Measurements from ENCODE around the gene RIN3. TPM values are rescaled to one million over a fixed set of nuclear protein-coding genes. Genes with fewer than 3 reads are reported as not detected.

The RIN3 gene
- total and polyA plus RNA-seq, 10 of the 15 experiments (the other 5 are each of a cell fraction or from before 2014, with no cell fraction given), result 0.91 to 23.3 (median 6.3) TPM

GRCh38 chr14:92695562-92695961 is 182.0 kb downstream of the RIN3 start:
- no peak overlapping the region for H3K4me3 ChIP-seq
- H3K36me3 ChIP-seq (ENCODE audit: control insufficient read depth in 2 of 2, insufficient read depth in 2 of 2, low read length in 1 of 2), result no peaks in the 10 kb centered on the region
- POLR2A ChIA-PET, result interaction anchor here (0.6 to 0.7 kb wide), 2 partner anchors 20 to 126 kb away, joined by 4 read pairs; no protein-coding TSS in a partner anchor
- no peak for TF ChIP-seq BMI1 (IDR thresholded peaks at IDR 0.05; ENCODE audit: borderline replicate concordance)
- TF ChIP-seq REST (IDR thresholded peaks at IDR 0.05; ENCODE audit: low read depth, low read length), result no peak
- no peak for TF ChIP-seq KAT2A (conservative IDR thresholded peaks at IDR 0.05; ENCODE audit: control insufficient read depth, low read depth, low read length)
- TF ChIP-seq CBX5 (IDR thresholded peaks at IDR 0.05; ENCODE audit: low read depth), result no peak
- TF ChIP-seq MYC (IDR thresholded peaks at IDR 0.05; ENCODE audit: insufficient read depth, insufficient read length, insufficient replicate concordance, low read length, severe bottlenecking), result no peak
- BruUV-seq (replicated peaks), result no TSS peak
- no peaks in the 10 kb centered on the region for H3K79me2 ChIP-seq (ENCODE audit: control insufficient read depth, insufficient read depth, low read length)
- CTCF ChIA-PET, result interaction anchor here (0.7 to 1.7 kb wide), 4 partner anchors 14 to 237 kb away, joined by 3 to 7 read pairs (median 4); no protein-coding TSS in a partner anchor
- no peak for ATAC-seq
- peaks cover 11% of the 10 kb centered on the region for H3K4me1 ChIP-seq (ENCODE audit: control insufficient read depth, insufficient read depth, low read length)
- no peak overlapping the region for H3K4me2 ChIP-seq (ENCODE audit: control insufficient read depth, insufficient read depth)
- no peak overlapping the region for H3K27ac ChIP-seq (ENCODE audit: control insufficient read depth, insufficient read depth)
- H3K9me3 ChIP-seq (replicated peaks; ENCODE audit: control insufficient read depth, insufficient read depth, low read length), result no peaks in the 10 kb centered on the region; the same call in 2 of the 3 replicates
- SMC1A ChIA-PET (ENCODE audit: uncharacterized antibody, unreplicated experiment), result interaction anchor here (1.1 kb wide), 1 partner anchor 8 kb away, joined by 4 read pairs; no protein-coding TSS in a partner anchor
- 100% methylated on average over 1 of the region's 1 CpG for WGBS (ENCODE audit: insufficient coverage, insufficient replicate concordance, low lambda C conversion rate, missing lambda C conversion rate)
- in situ Hi-C loops (cut with MboI), result loop anchor here (25.0 kb wide), 1 partner anchor 558 kb away; no protein-coding TSS in a partner anchor
- no peak overlapping the region for H2AFZ ChIP-seq (ENCODE audit: control insufficient read depth, low read depth, low read length)
- no peak for DNase-seq (ENCODE audit: low read depth, low spot score)
- H3K9ac ChIP-seq (ENCODE audit: control insufficient read depth, insufficient read depth, low read length), result no peak overlapping the region
- RAD21 ChIA-PET (ENCODE audit: unreplicated experiment), result no interaction called here
- FAIRE-seq, result no peak
- H3K27me3 ChIP-seq (replicated peaks in 1 of 2; ENCODE audit: control insufficient read depth in 2 of 2, insufficient read depth in 2 of 2, low read length in 1 of 2), result no peaks in the 10 kb centered on the region
- intact Hi-C loops (cut with micrococcal nuclease; ENCODE audit: unreplicated experiment), result no loop called here
- H4K20me1 ChIP-seq (ENCODE audit: control insufficient read depth, insufficient read depth), result no peaks in the 10 kb centered on the region
